Endothelial cell of umbilical vein (primary cell): ENCODE results near the gene BATF. TPM values are rescaled to one million over a fixed set of nuclear protein-coding genes. Genes with fewer than 3 reads are reported as not detected.

ENCODE experiments used
- BruUV-seq: library from RNA; stranded (reverse); fragments of 400-500 nt; replicated peaks from 2 replicates; lab custom pipeline; 2021; lab: Mats Ljungman, UMichigan
- CTCF ChIA-PET: fragments of 300-600, 350-600 bp; sonication (Branson Sonifier 250); formaldehyde crosslinking; loops from one replicate; lab custom pipeline; 2021; ENCODE audit warnings: antibody characterized with exemption, inconsistent platforms; lab: Charles Lee
- POLR2A ChIA-PET: fragments of 300-600, 350-600 bp; sonication (Branson Sonifier 250); formaldehyde crosslinking; loops from one replicate; lab custom pipeline; 2021; ENCODE audit warnings: antibody characterized with exemption, inconsistent platforms; lab: Charles Lee
- DNase-seq: peaks from one replicate; pipeline ENCODE4 v3.0.0-alpha.2; 2011; ENCODE audit warnings: low read depth, low spot score
- FAIRE-seq: peaks from 2 replicates; lab custom pipeline; 2011; peaks lifted over from hg19 to GRCh38; lab: Jason Lieb, UNC
- H2AFZ ChIP-seq: 2 replicates; pipeline ENCODE4 v1.6.0; 2012; ENCODE audit warnings: low read depth, low read length, control low read depth, inconsistent platforms
- H3K27ac ChIP-seq: 2 replicates; pipeline ENCODE4 v1.5.1; 2011; ENCODE audit warnings: low read depth, mild to moderate bottlenecking, control low read depth, low read length, moderate library complexity; ENCODE audit not compliant: insufficient read depth
- H3K27me3 ChIP-seq, 2 experiments: 2 replicates each; pipeline versions ENCODE4 v1.6.0 to v1.6.1; 2011; ENCODE audit warnings: low read length in 2 of 2, mixed read lengths in 1 of 2; ENCODE audit not compliant: control insufficient read depth in 2 of 2, insufficient read depth in 2 of 2
- H3K36me3 ChIP-seq, 2 experiments: 2 replicates in 1 of 2; 3 replicates in 1 of 2; pipeline ENCODE4 v1.5.1; 2011; ENCODE audit warnings: low read length in 2 of 2, mild to moderate bottlenecking in 1 of 2, moderate library complexity in 1 of 2; ENCODE audit not compliant: control insufficient read depth in 2 of 2, insufficient read depth in 2 of 2; ENCODE audit errors: extremely low read depth in 1 of 2
- H3K4me1 ChIP-seq: 3 replicates; pipeline ENCODE4 v1.5.1; 2011; ENCODE audit warnings: mild to moderate bottlenecking, low read length; ENCODE audit not compliant: control insufficient read depth, insufficient read depth; ENCODE audit errors: extremely low read depth
- H3K4me2 ChIP-seq: 2 replicates; pipeline ENCODE4 v1.6.1; 2011; ENCODE audit warnings: low read length, control low read depth, mixed read lengths; ENCODE audit not compliant: insufficient read depth
- H3K4me3 ChIP-seq, 3 experiments: fragments of 200-600 bp in 1 of 3; sonication (generic), shearing (Covaris generic) in 1 of 3; replicated peaks in 1 of 3; 2 replicates each; pipeline ENCODE4 v1.5.1; 2011 to 2016; ENCODE audit warnings: control low read depth in 3 of 3, low read length in 3 of 3, mild to moderate bottlenecking in 2 of 3, inconsistent platforms in 1 of 3, low read depth in 1 of 3, moderate library complexity in 1 of 3; ENCODE audit not compliant: insufficient read depth in 1 of 3
- H3K79me2 ChIP-seq: 2 replicates; pipeline ENCODE4 v1.6.0; 2012; ENCODE audit warnings: low read length, inconsistent platforms; ENCODE audit not compliant: control insufficient read depth, insufficient read depth
- H3K9ac ChIP-seq: replicated peaks from 2 replicates; pipeline ENCODE3; 2011; ENCODE audit warnings: low read length, control low read depth; ENCODE audit not compliant: insufficient read depth; ENCODE audit errors: extremely low read depth
- H3K9me1 ChIP-seq: replicated peaks from 3 replicates; pipeline ENCODE4 v1.6.0; 2011; ENCODE audit warnings: mild to moderate bottlenecking, low read length; ENCODE audit not compliant: control insufficient read depth, insufficient read depth; ENCODE audit errors: extremely low read depth
- H3K9me3 ChIP-seq: replicated peaks from 2 replicates; pipeline ENCODE4 v1.5.1; 2012; ENCODE audit warnings: low read length, inconsistent platforms; ENCODE audit not compliant: control insufficient read depth, insufficient read depth
- H4K20me1 ChIP-seq: replicated peaks from 2 replicates; pipeline ENCODE3; 2011; ENCODE audit warnings: mild to moderate bottlenecking, low read length; ENCODE audit not compliant: control insufficient read depth, insufficient read depth; ENCODE audit errors: extremely low read depth
- EZH2 ChIP-seq: IDR thresholded peaks from 2 replicates; pipeline ENCODE4 v1.6.1; 2012; ENCODE audit warnings: borderline replicate concordance, low read depth, mild to moderate bottlenecking, moderate library complexity, low read length, inconsistent platforms; ENCODE audit not compliant: severe bottlenecking
- FOS ChIP-seq: IDR thresholded peaks from 2 replicates; pipeline ENCODE4 v1.6.1; 2011; ENCODE audit warnings: mild to moderate bottlenecking, low read length, moderate library complexity, borderline replicate concordance; ENCODE audit not compliant: insufficient read depth
- GATA2 ChIP-seq: IDR thresholded peaks from 2 replicates; pipeline ENCODE4 v1.7.0; 2011; ENCODE audit warnings: low read depth, mild to moderate bottlenecking, moderate library complexity, mixed read lengths, low read length; ENCODE audit not compliant: insufficient read length, insufficient read depth
- JUN ChIP-seq: IDR thresholded peaks from 2 replicates; pipeline ENCODE4 v1.6.1; 2011; ENCODE audit warnings: borderline replicate concordance, low read depth; ENCODE audit not compliant: insufficient read length, insufficient read depth
- MYC ChIP-seq: IDR thresholded peaks from one replicate; pipeline ENCODE4 v1.6.1; 2011; ENCODE audit warnings: mild to moderate bottlenecking, low read depth, low read length
- POLR2A ChIP-seq: IDR thresholded peaks from 2 replicates; pipeline ENCODE4 v1.6.1; 2012; ENCODE audit warnings: low read depth, mild to moderate bottlenecking, control low read depth, low read length
- POLR2AphosphoS5 ChIP-seq: IDR thresholded peaks from 2 replicates; pipeline ENCODE4 v1.6.1; 2012; ENCODE audit warnings: low read depth, mild to moderate bottlenecking, control low read depth, low read length, moderate library complexity; ENCODE audit not compliant: insufficient read depth
- dilution Hi-C: fragments of 300-500 bp; cut with MboI; formaldehyde crosslinking; loops from one replicate; pipeline ENCODE4 v1.15.0; 2019; ENCODE audit warnings: low sequenced_read_pairs; ENCODE audit not compliant: extremely low pct_ligation_motif_present
- intact Hi-C: fragments of 100-400 bp; cut with micrococcal nuclease; formaldehyde crosslinking; loops from one replicate; pipeline ENCODE4 v1.10.0; 2022
- polyA plus RNA-seq, 4 experiments: library from polyadenylated mRNA; depleted of rRNA in 3 of 4; stranded (reverse) in 3 of 4; unstranded in 1 of 4; fragments of >200 nt; gene quantifications; 2 replicates each; pipeline versions ENCODE4 v1.2.1 to v1.2.3, GENCODE V29; 2011 to 2012; ENCODE audit warnings: missing spikeins in 1 of 4
- total RNA-seq: library from RNA; stranded (reverse); gene quantifications from 2 replicates; pipeline ENCODE4 v1.2.3, GENCODE V29; 2021
- TF ChIP-seq, protein P1 (sequence below), 2 donors: IDR thresholded peaks; 1 replicate in 1 of 2; 2 replicates in 1 of 2; pipeline ENCODE4 v1.5.1; 2011; ENCODE audit warnings: low read length in 2 of 2, mild to moderate bottlenecking in 2 of 2, moderate library complexity in 2 of 2, control low read depth in 1 of 2, inconsistent platforms in 1 of 2, low read depth in 1 of 2; ENCODE audit not compliant: insufficient read depth in 1 of 2; ENCODE audit errors: extremely low read depth in 1 of 2
- TF ChIP-seq, protein P2 (sequence below): IDR thresholded peaks from 2 replicates; pipeline ENCODE4 v1.6.1; 2011; ENCODE audit not compliant: insufficient read depth, insufficient read length

The BATF gene
- total and polyA plus RNA-seq, 2 donors (not counting 3 experiments of a cell fraction or from before 2014, with no cell fraction given) = not detected

DNA sequence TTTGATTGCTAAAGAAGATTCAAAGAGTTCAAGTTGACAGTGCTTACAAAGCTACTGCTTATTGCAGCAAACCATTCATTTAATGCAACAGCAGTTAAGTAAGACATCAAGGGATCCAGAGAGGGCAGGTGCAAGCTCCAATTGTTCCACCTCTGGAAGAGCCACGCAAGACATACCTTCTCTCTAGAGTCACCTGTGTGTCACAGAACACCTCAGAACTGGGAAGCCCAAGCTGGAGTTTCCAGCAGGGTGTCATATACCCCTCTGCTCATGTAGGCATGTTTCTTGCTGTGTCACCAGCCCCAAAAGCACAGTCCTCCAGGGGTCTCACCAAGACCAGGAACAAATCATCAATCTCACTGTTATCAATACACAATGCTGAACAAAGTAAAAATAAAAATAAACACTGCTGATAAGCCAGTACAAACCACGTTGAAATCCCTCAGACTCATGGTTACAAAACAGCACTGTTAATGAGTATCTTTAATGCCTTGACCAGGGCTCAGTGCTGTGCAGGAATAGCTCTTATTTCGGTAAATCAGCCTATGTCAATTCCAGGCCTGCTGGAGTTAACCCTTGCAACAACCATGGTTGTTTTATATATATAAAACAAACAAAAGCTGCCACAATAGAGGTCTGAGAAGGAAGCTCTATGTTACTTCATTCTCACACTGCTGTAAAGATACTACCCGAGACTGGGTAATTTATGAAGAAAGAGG, 37.4 kb upstream of the BATF start:
- no peak for FAIRE-seq
- no peaks in the 10 kb centered on the region for H3K9me3 ChIP-seq
- H3K27ac ChIP-seq = no peak overlapping the region
- H3K79me2 ChIP-seq = no peaks in the 10 kb centered on the region
- no peaks in the 10 kb centered on the region for H3K36me3 ChIP-seq
- H3K4me1 ChIP-seq = no peaks in the 10 kb centered on the region
- ChIA-PET CTCF (interaction anchor here (0.6 to 1.7 kb wide), 6 partner anchors 10 to 177 kb away, joined by 3 to 8 read pairs (median 4); no protein-coding TSS in a partner anchor), POLR2A (no interaction called here)
- H3K9me1 ChIP-seq = no peaks in the 10 kb centered on the region
- TF ChIP-seq POLR2A (no peak), POLR2AphosphoS5 (no peak), MYC (no peak), JUN (no peak), GATA2 (no peak), EZH2 (no peak), FOS (no peak)
- TF ChIP-seq, protein P1, sequence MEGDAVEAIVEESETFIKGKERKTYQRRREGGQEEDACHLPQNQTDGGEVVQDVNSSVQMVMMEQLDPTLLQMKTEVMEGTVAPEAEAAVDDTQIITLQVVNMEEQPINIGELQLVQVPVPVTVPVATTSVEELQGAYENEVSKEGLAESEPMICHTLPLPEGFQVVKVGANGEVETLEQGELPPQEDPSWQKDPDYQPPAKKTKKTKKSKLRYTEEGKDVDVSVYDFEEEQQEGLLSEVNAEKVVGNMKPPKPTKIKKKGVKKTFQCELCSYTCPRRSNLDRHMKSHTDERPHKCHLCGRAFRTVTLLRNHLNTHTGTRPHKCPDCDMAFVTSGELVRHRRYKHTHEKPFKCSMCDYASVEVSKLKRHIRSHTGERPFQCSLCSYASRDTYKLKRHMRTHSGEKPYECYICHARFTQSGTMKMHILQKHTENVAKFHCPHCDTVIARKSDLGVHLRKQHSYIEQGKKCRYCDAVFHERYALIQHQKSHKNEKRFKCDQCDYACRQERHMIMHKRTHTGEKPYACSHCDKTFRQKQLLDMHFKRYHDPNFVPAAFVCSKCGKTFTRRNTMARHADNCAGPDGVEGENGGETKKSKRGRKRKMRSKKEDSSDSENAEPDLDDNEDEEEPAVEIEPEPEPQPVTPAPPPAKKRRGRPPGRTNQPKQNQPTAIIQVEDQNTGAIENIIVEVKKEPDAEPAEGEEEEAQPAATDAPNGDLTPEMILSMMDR (IDR thresholded peaks at IDR 0.05; ENCODE audit: extremely low read depth in 1 of 2, insufficient read depth in 1 of 2, low read depth in 1 of 2, low read length in 2 of 2) = no peak
- TF ChIP-seq, protein P2, sequence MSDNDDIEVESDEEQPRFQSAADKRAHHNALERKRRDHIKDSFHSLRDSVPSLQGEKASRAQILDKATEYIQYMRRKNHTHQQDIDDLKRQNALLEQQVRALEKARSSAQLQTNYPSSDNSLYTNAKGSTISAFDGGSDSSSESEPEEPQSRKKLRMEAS = no peak
- intact Hi-C loops (loop anchor here (5.0 kb wide), 1 partner anchor 58 kb away; the partner anchor contains the start of gene JDP2), dilution Hi-C loops (no loop called here)
- no peak overlapping the region for H3K9ac ChIP-seq
- no peak overlapping the region for H3K4me3 ChIP-seq
- H3K4me2 ChIP-seq = no peak overlapping the region
- no peak overlapping the region for H2AFZ ChIP-seq
- BruUV-seq = no TSS peak
- DNase-seq = no peak
- H3K27me3 ChIP-seq = peaks cover 14 to 15% of the 10 kb centered on the region in 2 experiments
- H4K20me1 ChIP-seq = no peaks in the 10 kb centered on the region
